ENCODE measurements around the gene FMNL1.

FMNL1 gene

GRCh38 chr17:45286286-45286685 is 64.6 kb downstream of the FMNL1 start:
- H3K36me3 ChIP-seq, result peaks cover 42% of the 10 kb centered on the region
- TF ChIP-seq, protein P1, sequence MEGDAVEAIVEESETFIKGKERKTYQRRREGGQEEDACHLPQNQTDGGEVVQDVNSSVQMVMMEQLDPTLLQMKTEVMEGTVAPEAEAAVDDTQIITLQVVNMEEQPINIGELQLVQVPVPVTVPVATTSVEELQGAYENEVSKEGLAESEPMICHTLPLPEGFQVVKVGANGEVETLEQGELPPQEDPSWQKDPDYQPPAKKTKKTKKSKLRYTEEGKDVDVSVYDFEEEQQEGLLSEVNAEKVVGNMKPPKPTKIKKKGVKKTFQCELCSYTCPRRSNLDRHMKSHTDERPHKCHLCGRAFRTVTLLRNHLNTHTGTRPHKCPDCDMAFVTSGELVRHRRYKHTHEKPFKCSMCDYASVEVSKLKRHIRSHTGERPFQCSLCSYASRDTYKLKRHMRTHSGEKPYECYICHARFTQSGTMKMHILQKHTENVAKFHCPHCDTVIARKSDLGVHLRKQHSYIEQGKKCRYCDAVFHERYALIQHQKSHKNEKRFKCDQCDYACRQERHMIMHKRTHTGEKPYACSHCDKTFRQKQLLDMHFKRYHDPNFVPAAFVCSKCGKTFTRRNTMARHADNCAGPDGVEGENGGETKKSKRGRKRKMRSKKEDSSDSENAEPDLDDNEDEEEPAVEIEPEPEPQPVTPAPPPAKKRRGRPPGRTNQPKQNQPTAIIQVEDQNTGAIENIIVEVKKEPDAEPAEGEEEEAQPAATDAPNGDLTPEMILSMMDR (IDR thresholded peaks at IDR 0.05; ENCODE audit: low read depth, low read length), result no peak
- H3K27me3 ChIP-seq, result no peaks in the 10 kb centered on the region
- peaks cover 45% of the 10 kb centered on the region for H3K4me1 ChIP-seq
- no peaks in the 10 kb centered on the region for H3K9me3 ChIP-seq
- DNase-seq, result no peak
- no peak overlapping the region for H3K4me3 ChIP-seq (ENCODE audit: low read depth, low read length)

- Histone ChIP-seq H3K36me3 (peaks cover 38% of the 10 kb centered on the region), H3K4me3 (ENCODE audit: low read depth, low read length) (no peak overlapping the region), H3K4me1 (peaks cover 48% of the 10 kb centered on the region), H3K27me3 (no peaks in the 10 kb centered on the region), H3K9me3 (no peaks in the 10 kb centered on the region)
- DNase-seq, result peak; percentile 87
- TF ChIP-seq, protein P1 (IDR thresholded peaks at IDR 0.05; ENCODE audit: low read depth, low read length), result no peak
Observed at GRCh38 chr17:45287526-45288500, 66.1 kb downstream of the FMNL1 start.

DNA sequence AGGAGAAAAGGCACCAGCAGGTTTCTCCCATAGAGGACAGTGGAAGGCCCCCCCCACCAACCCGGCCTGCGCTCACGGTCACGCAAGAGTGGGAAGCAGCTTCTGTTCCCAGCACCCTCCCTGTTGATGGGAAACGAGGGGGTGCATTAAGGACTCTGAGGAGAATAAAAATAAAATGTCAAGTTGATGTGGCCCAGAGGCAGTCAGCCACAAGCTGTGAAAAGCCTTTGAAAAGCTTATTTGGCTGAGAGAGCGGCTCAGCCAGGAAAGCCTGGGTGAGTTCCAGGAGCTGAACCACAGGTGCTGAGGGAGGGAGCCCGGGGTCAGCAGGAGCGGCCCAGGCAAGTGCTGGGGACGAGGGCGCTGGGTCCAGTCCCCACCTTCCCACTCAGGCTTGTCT is 67.1 kb downstream of the FMNL1 start:
- no peak for DNase-seq

GRCh38 chr17:45289301-45290268 is 67.9 kb downstream of the FMNL1 start:
- Histone ChIP-seq H3K36me3 (peaks cover 26% of the 10 kb centered on the region), H3K9me3 (no peaks in the 10 kb centered on the region), H3K4me3 (ENCODE audit: low read depth, low read length) (no peak overlapping the region), H3K4me1 (peaks cover 66% of the 10 kb centered on the region), H3K27me3 (no peaks in the 10 kb centered on the region)
- DNase-seq, result no peak
- TF ChIP-seq, protein P1 (IDR thresholded peaks at IDR 0.05; ENCODE audit: low read depth, low read length), result no peak

More for the DNA sequence above, 67.1 kb downstream of the FMNL1 start:
- Histone ChIP-seq H3K36me3 (peaks cover 30% of the 10 kb centered on the region), H3K4me3 (ENCODE audit: low read depth, low read length) (no peak overlapping the region), H3K4me1 (peaks cover 58% of the 10 kb centered on the region), H3K27me3 (no peaks in the 10 kb centered on the region), H3K9me3 (no peaks in the 10 kb centered on the region)
- TF ChIP-seq, protein P1 (IDR thresholded peaks at IDR 0.05; ENCODE audit: low read depth, low read length), result no peak

DNA sequence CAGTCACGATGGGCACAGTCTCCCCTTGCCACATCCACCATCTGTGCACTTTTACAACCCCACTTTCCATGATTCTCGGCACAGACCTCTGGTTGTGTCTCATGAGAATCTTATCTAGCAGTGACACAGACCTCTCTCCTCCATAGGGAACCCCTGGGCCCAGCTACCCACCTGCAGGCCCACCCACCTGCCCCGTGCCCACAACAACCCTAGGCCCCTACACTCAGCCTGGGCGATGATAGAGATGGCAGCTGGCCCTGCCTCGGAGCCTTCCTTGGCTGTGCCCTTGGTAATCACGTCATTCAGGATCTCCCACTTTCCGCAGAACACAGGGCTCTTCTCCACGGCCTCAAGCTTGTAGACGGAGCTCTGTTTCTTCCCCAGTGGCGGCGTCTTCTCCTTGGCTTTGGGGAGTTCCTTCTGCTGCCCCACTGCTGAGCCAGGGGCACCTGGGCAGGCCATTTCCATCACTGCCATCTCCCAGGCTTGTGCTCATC is 68.6 kb downstream of the FMNL1 start:
- Histone ChIP-seq H3K27me3 (no peaks in the 10 kb centered on the region), H3K4me1 (peaks cover 71% of the 10 kb centered on the region), H3K4me3 (ENCODE audit: low read depth, low read length) (no peak overlapping the region), H3K9me3 (no peaks in the 10 kb centered on the region), H3K36me3 (peaks cover 21% of the 10 kb centered on the region)
- TF ChIP-seq, protein P1 (IDR thresholded peaks at IDR 0.05; ENCODE audit: low read depth, low read length), result no peak
- DNase-seq, result no peak
